HCT116 (cell line): ENCODE results near the gene TMC2. TPM values are rescaled to one million over a fixed set of nuclear protein-coding genes. Genes with fewer than 3 reads are reported as not detected.

Experiments
- ATAC-seq: fragments of 200-7000 bp; cut with Tn5 transposase; 2 replicates; pipeline ENCODE4 v1.9.1; 2020; ENCODE audit warnings: mild to moderate bottlenecking, moderate library complexity
- BruUV-seq: library from RNA; stranded (reverse); fragments of 400-500 nt; replicated peaks from 2 replicates; lab custom pipeline; 2021; lab: Mats Ljungman, UMichigan
- CTCF ChIA-PET: fragments of 300-600 bp; sonication (Branson Sonifier 250); formaldehyde crosslinking; loops from one replicate; lab custom pipeline; 2021; ENCODE audit warnings: antibody characterized with exemption; lab: Charles Lee
- POLR2A ChIA-PET: fragments of 300-600, 350-600 bp; sonication (Branson Sonifier 250); formaldehyde crosslinking; loops from one replicate; lab custom pipeline; 2021; ENCODE audit warnings: antibody characterized with exemption; lab: Charles Lee
- RAD21 ChIA-PET, 2 experiments: fragments of 300-600 bp; sonication (Branson Sonifier 250); formaldehyde crosslinking; loops; one replicate each; lab custom pipeline; 2023; ENCODE audit warnings: low total read pairs in 2 of 2; ENCODE audit not compliant: uncharacterized antibody in 2 of 2, unreplicated experiment in 2 of 2, low non-redundant PET in 1 of 2; lab: Charles Lee
- DNase-seq: peaks from one replicate; pipeline ENCODE4 v3.0.0-alpha.2; 2010; ENCODE audit warnings: low read depth, low spot score
- H2AFZ ChIP-seq: fragments of 200-600 bp; shearing (Covaris generic), sonication (generic); 2 replicates; pipeline ENCODE4 v1.6.1; 2017; ENCODE audit warnings: low read depth, mixed run types, mixed read lengths, antibody characterized with exemption, low read length; ENCODE audit not compliant: poor library complexity, severe bottlenecking
- H3K27ac ChIP-seq: 2 replicates; pipeline ENCODE4 v1.5.1; 2012; ENCODE audit warnings: low read depth, low read length
- H3K27me3 ChIP-seq: fragments of 200-600 bp; sonication (generic); 2 replicates; pipeline ENCODE4 v1.6.1; 2016; ENCODE audit warnings: mixed run types, low read length, mixed read lengths; ENCODE audit not compliant: insufficient read depth
- H3K36me3 ChIP-seq, 2 experiments: fragments of 200-500 bp in 1 of 2; fragments of 200-600 bp in 1 of 2; sonication (Bioruptor generic) in 1 of 2; sonication (generic) in 1 of 2; 2 replicates each; pipeline versions ENCODE4 v1.5.1 to v1.6.1; 2014 to 2016; ENCODE audit warnings: low read length in 2 of 2, inconsistent platforms in 1 of 2, mixed read lengths in 1 of 2, mixed run types in 1 of 2; ENCODE audit not compliant: insufficient read depth in 2 of 2, control insufficient read depth in 1 of 2
- H3K4me1 ChIP-seq, 2 experiments: fragments of 200-600 bp in 1 of 2; sonication (generic) in 1 of 2; 2 replicates each; pipeline versions ENCODE4 v1.5.1 to v1.6.1; 2012 to 2017; ENCODE audit warnings: low read length in 2 of 2, inconsistent platforms in 1 of 2, mild to moderate bottlenecking in 1 of 2, mixed read lengths in 1 of 2, mixed run types in 1 of 2, moderate library complexity in 1 of 2; ENCODE audit not compliant: insufficient read depth in 2 of 2, control insufficient read depth in 1 of 2
- H3K4me2 ChIP-seq: fragments of 200-600 bp; sonication (generic); 2 replicates; pipeline ENCODE4 v1.6.1; 2017; ENCODE audit warnings: mixed run types, low read length, mixed read lengths
- H3K4me3 ChIP-seq, 2 experiments: fragments of 200-600 bp in 1 of 2; sonication (generic) in 1 of 2; replicated peaks in 1 of 2; 2 replicates each; pipeline ENCODE4 v1.5.1; 2011 to 2016; ENCODE audit warnings: low read length in 2 of 2, control low read depth in 1 of 2, low read depth in 1 of 2, mild to moderate bottlenecking in 1 of 2, mixed read lengths in 1 of 2, mixed run types in 1 of 2
- H3K79me2 ChIP-seq: fragments of 200-600 bp; sonication (generic); 2 replicates; pipeline ENCODE4 v1.6.1; 2017; ENCODE audit warnings: mild to moderate bottlenecking, mixed run types, low read length, moderate library complexity, mixed read lengths; ENCODE audit not compliant: insufficient read depth
- H3K9ac ChIP-seq: fragments of 200-600 bp; sonication (generic); 2 replicates; pipeline ENCODE4 v1.6.1; 2016; ENCODE audit warnings: low read length, mixed read lengths
- H3K9me2 ChIP-seq: fragments of 200-600 bp; sonication (generic), shearing (Covaris generic); 2 replicates; pipeline ENCODE4 v1.6.1; 2017; ENCODE audit warnings: mixed run types, mild to moderate bottlenecking, moderate library complexity; ENCODE audit not compliant: insufficient read depth
- H3K9me3 ChIP-seq, 2 experiments: fragments of 200-500 bp in 1 of 2; fragments of 200-600 bp in 1 of 2; sonication (Bioruptor generic) in 1 of 2; sonication (generic) in 1 of 2; 2 replicates each; pipeline ENCODE4 v1.6.1; 2014 to 2017; ENCODE audit warnings: low read length in 2 of 2, mixed read lengths in 2 of 2, inconsistent platforms in 1 of 2, low read depth in 1 of 2, mild to moderate bottlenecking in 1 of 2, mixed run types in 1 of 2, moderate library complexity in 1 of 2; ENCODE audit not compliant: control insufficient read depth in 1 of 2, insufficient read depth in 1 of 2
- H4K20me1 ChIP-seq: fragments of 200-600 bp; sonication (generic), shearing (Covaris generic); 2 replicates; pipeline ENCODE4 v1.6.1; 2017; ENCODE audit warnings: mixed run types, mild to moderate bottlenecking, moderate library complexity; ENCODE audit not compliant: insufficient read depth
- CEBPB ChIP-seq: IDR thresholded peaks from 2 replicates; pipeline ENCODE4 v1.6.1; 2012; ENCODE audit warnings: low read depth
- ELF1 ChIP-seq: IDR thresholded peaks from 2 replicates; pipeline ENCODE4 v1.6.1; 2012; ENCODE audit warnings: low read depth, borderline replicate concordance
- EZH2 ChIP-seq: fragments of 200-600 bp; sonication (generic); IDR thresholded peaks from 2 replicates; pipeline ENCODE4 v1.6.1; 2017; ENCODE audit warnings: antibody characterized with exemption, mixed run types
- FOSL1 ChIP-seq: IDR thresholded peaks from 2 replicates; pipeline ENCODE4 v1.6.1; 2012; ENCODE audit warnings: low read depth
- JUND ChIP-seq: IDR thresholded peaks from 2 replicates; pipeline ENCODE4 v1.6.1; 2012
- POLR2A ChIP-seq: IDR thresholded peaks from 2 replicates; pipeline ENCODE4 v1.7.0; 2011; ENCODE audit warnings: borderline replicate concordance; ENCODE audit not compliant: insufficient read depth, insufficient read length; ENCODE audit errors: extremely low read depth
- POLR2AphosphoS5 ChIP-seq: IDR thresholded peaks from 2 replicates; pipeline ENCODE4 v1.6.1; 2011; ENCODE audit warnings: mild to moderate bottlenecking, low read depth, low read length, moderate library complexity
- RAD21 ChIP-seq: IDR thresholded peaks from 2 replicates; pipeline ENCODE4 v1.6.1; 2012; ENCODE audit warnings: low read depth, mild to moderate bottlenecking
- SRF ChIP-seq: IDR thresholded peaks from 2 replicates; pipeline ENCODE4 v1.6.1; 2012; ENCODE audit warnings: low read depth
- ZNF274 ChIP-seq: fragments of 200-500 bp; sonication (Bioruptor generic); IDR thresholded peaks from 2 replicates; pipeline ENCODE4 v1.6.1; 2014; ENCODE audit warnings: mild to moderate bottlenecking, low read depth, low read length, inconsistent platforms
- intact Hi-C: fragments of 100-400 bp; cut with micrococcal nuclease; formaldehyde crosslinking; loops from 2 replicates; pipeline ENCODE4 v1.10.0; 2022
- total RNA-seq: library from RNA; stranded (reverse); gene quantifications from one replicate; pipeline ENCODE4 v1.2.1, GENCODE V29; 2021; ENCODE audit not compliant: unreplicated experiment
- TF ChIP-seq, protein P1 (sequence below): IDR thresholded peaks from 2 replicates; pipeline ENCODE4 v1.6.1; 2012; ENCODE audit warnings: low read depth
- TF ChIP-seq, protein P2 (sequence below): IDR thresholded peaks from 2 replicates; pipeline ENCODE4 v1.6.1; 2011; ENCODE audit warnings: mild to moderate bottlenecking, low read length, moderate library complexity; ENCODE audit not compliant: insufficient replicate concordance; ENCODE audit errors: extremely low read depth

TMC2 gene
- total RNA-seq, 1 experiment from 2014 or later, result not detected

DNA sequence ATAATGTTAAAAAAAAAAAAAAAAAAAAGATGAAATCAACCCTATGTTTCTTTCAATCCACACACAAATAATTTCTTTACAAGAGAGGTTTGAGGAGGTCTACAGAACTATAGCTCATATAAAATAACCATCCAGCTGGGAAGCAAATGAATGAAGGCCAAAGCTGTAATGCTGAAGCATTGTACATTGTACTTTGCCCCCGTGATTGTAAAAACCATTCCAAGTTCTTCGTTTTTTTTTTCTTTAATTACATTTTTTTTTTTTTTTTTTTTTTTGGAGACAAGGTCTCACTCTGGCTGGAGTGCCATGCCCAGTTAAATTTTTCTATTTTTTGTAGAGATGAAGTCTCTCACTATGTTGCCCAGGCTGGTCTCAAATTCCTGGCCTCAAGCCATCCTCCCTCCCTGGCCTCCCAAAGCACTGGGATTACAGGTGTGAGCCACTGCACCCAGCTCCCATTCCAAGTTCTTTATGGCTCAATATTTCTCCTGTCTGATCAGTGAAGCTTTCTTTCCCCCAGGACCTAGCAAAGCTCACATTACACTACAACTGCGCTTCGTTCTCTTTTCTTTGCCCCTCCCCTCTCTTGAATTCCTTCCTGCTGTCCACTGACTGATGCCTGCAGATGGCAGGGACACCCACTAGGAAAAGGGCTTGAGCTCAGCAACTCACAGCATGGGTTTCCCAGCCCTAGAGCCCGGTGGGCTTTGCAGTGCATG lies 63.1 kb downstream of the TMC2 start:
- CTCF ChIA-PET, result no interaction called here

More for the DNA sequence above, 63.1 kb downstream of the TMC2 start:
- Histone ChIP-seq H3K4me2 (no peak overlapping the region), H3K9me3 (no peaks in the 10 kb centered on the region), H2AFZ (no peak overlapping the region), H3K4me1 (no peaks in the 10 kb centered on the region), H3K79me2 (no peaks in the 10 kb centered on the region), H3K36me3 (no peaks in the 10 kb centered on the region), H3K4me3 (no peak overlapping the region), H3K27me3 (no peaks in the 10 kb centered on the region), H3K27ac (no peak overlapping the region), H3K9me2 (no peaks in the 10 kb centered on the region), H4K20me1 (no peaks in the 10 kb centered on the region), H3K9ac (no peak overlapping the region)
- TF ChIP-seq EZH2 (no peak), POLR2AphosphoS5 (no peak), CEBPB (no peak), RAD21 (no peak), SRF (no peak), JUND (no peak), ZNF274 (no peak), ELF1 (no peak), FOSL1 (no peak), POLR2A (no peak)
- TF ChIP-seq, protein P1, sequence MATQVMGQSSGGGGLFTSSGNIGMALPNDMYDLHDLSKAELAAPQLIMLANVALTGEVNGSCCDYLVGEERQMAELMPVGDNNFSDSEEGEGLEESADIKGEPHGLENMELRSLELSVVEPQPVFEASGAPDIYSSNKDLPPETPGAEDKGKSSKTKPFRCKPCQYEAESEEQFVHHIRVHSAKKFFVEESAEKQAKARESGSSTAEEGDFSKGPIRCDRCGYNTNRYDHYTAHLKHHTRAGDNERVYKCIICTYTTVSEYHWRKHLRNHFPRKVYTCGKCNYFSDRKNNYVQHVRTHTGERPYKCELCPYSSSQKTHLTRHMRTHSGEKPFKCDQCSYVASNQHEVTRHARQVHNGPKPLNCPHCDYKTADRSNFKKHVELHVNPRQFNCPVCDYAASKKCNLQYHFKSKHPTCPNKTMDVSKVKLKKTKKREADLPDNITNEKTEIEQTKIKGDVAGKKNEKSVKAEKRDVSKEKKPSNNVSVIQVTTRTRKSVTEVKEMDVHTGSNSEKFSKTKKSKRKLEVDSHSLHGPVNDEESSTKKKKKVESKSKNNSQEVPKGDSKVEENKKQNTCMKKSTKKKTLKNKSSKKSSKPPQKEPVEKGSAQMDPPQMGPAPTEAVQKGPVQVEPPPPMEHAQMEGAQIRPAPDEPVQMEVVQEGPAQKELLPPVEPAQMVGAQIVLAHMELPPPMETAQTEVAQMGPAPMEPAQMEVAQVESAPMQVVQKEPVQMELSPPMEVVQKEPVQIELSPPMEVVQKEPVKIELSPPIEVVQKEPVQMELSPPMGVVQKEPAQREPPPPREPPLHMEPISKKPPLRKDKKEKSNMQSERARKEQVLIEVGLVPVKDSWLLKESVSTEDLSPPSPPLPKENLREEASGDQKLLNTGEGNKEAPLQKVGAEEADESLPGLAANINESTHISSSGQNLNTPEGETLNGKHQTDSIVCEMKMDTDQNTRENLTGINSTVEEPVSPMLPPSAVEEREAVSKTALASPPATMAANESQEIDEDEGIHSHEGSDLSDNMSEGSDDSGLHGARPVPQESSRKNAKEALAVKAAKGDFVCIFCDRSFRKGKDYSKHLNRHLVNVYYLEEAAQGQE, result no peak
- TF ChIP-seq, protein P2, sequence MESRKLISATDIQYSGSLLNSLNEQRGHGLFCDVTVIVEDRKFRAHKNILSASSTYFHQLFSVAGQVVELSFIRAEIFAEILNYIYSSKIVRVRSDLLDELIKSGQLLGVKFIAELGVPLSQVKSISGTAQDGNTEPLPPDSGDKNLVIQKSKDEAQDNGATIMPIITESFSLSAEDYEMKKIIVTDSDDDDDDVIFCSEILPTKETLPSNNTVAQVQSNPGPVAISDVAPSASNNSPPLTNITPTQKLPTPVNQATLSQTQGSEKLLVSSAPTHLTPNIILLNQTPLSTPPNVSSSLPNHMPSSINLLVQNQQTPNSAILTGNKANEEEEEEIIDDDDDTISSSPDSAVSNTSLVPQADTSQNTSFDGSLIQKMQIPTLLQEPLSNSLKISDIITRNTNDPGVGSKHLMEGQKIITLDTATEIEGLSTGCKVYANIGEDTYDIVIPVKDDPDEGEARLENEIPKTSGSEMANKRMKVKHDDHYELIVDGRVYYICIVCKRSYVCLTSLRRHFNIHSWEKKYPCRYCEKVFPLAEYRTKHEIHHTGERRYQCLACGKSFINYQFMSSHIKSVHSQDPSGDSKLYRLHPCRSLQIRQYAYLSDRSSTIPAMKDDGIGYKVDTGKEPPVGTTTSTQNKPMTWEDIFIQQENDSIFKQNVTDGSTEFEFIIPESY, result no peak
- ATAC-seq (no peak), DNase-seq (no peak)
- intact Hi-C loops, result no loop called here
- ChIA-PET RAD21 (no interaction called here), POLR2A (no interaction called here)
- no TSS peak for BruUV-seq
